Measurements from ENCODE around the gene SLC37A2. TPM values are rescaled to one million over a fixed set of nuclear protein-coding genes. Genes with fewer than 3 reads are reported as not detected.
"Not testable (repeated sequence)": the region's sequence is repeated elsewhere in the genome, so short reads cannot be mapped to it uniquely, and the experiment has no call there.

Gene SLC37A2
- 10.3 TPM for total RNA-seq

DNA sequence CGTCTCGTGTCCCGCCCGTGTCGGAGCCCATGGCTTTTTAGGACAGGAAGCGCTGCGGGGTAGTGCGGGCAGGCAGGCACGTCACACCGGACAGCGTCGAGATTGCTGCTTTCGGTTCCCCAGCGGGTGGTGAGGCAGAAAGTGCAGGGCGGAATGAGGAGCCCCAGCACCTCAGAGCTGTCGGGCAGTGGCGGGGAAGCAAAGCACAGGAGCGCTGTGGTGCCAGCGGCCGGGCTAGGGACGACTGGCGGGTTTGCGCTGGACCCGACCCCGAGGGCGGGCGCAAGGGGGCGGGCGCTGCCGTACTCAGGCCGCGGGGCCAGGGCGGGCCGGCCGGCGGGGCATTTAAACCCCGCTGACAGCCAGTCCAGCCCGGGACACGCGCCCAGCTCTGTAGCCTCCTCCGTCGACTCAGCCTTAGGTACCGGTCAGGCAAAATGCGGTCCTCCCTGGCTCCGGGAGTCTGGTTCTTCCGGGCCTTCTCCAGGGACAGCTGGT is at the start of gene SLC37A2:
TSS of gene SLC37A2 (plus strand) at position 375 of the 498 bp plus-strand sequence. CDS start at position 438, 63 bp downstream.
- no peak for DNase-seq

GRCh38 chr11:125016413-125016812 is 46.7 kb upstream of the SLC37A2 start:
- DNase-seq, result no peak

- DNase-seq, result no peak
These were observed 42.8 kb upstream of the SLC37A2 start for GRCh38 chr11:125020342-125020741.

- no peak for DNase-seq
These were observed 40.6 kb upstream of the SLC37A2 start for GRCh38 chr11:125022551-125022950.

- no peak for DNase-seq
These were observed 37.1 kb upstream of the SLC37A2 start for GRCh38 chr11:125025968-125026367.

GRCh38 chr11:125029431-125029830 is 33.7 kb upstream of the SLC37A2 start:
- DNase-seq, result not testable (repeated sequence)

DNA sequence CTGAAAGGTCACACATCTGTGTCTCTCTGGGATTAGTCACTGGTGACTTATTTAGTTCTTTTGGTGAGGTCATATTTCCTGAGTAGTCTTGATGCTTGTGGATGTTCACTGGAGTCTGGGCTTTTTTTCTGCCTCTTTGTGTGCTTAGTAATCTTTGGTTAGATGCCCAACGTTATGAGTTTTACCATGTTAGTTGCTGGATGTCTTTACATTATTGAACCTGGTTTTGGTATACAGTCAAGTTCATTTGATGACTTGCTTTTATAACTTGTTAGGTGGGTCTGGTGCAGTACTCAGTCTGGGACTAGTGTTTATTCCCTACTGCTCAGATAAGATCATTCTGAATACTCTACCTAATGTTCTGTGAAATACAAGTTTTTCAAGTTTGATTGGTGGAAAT is 26.2 kb upstream of the SLC37A2 start:
- no peak for DNase-seq

- no peak for DNase-seq
These were observed 13.8 kb upstream of the SLC37A2 start for GRCh38 chr11:125049164-125049792.

DNA sequence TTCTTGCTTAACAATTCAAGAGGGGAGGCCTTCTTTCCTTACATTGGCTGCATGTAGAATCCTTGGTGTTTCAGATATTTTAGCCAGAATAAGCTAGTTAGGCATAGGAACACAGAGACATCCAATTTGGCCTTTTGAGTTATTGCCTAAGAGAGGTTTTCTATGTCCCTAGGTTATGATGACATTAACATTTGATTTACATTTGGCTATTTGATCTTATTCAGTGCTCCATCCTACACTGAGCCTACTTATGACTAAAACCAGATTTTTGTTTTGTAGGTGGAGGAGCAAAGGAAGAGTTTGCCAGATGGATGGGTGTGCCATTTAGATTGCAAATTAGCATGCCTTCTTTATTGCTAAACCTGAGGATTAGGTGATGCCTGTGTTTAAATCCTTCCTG is 11.1 kb upstream of the SLC37A2 start:
- no peak for DNase-seq

DNA sequence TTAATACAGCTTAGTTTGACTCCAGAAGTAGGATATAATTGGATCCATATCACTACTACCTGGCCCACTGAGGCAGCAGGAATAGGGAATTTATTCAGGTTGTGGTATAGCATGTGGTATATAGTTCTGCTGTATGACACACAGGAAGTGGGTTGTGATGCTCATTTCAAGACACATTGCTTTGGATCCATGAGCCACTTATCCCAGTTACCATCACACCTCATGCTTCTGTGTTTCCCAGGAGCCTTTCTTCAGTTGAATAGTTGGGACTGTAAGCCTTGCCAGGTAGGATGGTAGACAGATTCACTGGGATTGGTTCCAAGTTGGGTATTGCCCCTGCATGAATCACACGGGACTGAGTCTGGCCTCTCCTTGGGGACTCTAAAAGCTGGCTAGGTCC is 9.9 kb upstream of the SLC37A2 start:
- no peak for DNase-seq

DNA sequence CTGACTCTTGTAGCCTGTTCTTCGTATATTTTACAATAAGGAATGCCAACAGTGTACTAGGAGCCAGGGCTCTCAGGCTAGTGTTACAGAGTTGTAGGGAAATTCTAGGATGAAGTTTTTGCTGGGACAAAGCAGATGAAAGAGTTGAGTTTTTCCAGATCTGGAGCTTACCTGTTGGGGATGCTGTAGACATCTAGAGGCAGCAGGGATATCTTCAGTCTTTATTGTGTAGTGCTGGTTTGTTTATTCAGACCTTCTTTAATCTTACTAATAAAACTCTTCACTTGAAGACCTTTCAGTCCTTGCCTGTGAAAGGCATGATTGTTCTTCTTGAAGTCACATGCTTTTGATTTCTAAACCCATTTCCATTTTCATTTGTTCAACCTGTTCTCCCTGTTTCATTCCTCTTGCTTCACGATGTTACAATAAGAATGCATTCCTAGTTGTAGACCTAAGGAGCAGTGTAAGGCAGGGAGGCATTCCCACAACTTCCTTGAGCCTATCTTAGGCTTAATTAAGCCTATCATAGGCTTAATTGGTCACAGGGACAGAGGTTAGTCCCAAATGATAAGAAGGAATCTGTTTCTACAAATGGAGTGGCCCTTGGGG is 7.9 kb upstream of the SLC37A2 start:
- no peak for DNase-seq

GRCh38 chr11:125056111-125056510 is 7.0 kb upstream of the SLC37A2 start:
- DNase-seq, result not testable (repeated sequence)

DNA sequence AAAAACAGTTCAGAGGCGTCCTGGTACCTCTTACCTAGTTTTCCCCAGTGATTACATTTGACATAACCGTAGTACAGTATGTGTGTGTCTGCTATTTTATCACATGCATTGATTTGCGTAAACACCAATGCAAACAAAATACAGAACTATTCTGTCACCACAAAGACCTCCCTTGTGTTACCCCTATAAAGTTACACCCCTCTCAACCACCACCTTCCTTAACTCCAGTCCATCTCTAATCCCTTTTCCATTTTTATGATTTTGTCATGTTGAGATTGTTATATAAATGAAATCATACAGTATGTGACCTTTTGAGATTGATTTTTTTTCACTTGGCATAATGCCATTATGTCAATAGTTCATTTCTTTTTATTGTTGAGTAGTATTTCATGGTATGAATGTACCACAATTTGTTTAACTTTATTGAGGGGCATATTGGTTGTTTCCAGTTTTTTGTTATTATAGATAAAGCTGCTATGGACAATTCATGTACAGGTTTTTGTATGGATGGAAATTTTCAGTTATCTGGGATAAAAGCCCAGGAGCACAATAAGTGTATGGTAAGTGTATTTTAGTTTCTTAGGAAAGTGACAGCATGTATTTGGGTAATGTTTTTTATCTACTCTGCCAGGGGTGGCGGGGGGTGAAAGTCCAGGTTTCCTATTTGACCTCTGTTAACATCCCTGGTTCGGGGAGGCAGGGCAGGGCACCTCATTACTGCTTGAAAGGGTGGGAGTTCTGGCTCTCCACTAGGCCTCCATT is 6.0 kb upstream of the SLC37A2 start:
- no peak for DNase-seq

DNA sequence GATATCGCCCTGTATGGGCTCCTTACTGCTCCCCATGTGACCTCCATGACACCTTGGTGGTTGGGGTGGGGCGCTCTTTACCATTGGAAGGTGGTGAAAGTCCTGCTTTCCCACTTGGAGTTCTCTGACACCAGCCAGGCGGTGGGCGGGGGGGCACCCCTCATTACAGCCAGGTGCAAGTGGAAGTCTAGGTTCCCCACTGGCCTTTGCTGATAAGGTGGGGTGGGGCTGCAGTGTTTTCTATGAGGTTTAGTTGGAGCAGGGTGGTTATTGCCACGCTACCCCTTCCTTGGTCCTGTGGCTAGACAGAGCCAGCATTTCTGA is 5.5 kb upstream of the SLC37A2 start:
- DNase-seq, result no peak

DNA sequence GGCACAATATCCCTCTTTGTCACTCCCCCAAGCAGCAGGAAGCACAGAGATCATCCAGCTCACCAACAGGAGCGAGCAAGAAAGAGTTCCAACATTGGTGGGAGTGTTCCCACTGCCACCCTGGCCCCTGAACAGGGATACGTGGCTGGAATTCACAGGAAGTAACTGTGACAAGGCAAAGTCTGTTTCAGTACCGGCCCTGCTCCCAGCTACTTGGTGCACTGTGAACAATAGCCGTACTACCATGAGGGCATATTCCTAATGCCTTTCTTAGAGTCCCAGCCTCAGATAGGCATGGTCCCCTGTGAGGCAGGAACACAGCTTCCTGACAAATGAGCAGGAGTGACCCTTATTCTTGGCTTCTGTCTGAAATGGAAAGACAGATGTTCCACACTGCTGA is 1.8 kb upstream of the SLC37A2 start:
- no peak for DNase-seq

DNA sequence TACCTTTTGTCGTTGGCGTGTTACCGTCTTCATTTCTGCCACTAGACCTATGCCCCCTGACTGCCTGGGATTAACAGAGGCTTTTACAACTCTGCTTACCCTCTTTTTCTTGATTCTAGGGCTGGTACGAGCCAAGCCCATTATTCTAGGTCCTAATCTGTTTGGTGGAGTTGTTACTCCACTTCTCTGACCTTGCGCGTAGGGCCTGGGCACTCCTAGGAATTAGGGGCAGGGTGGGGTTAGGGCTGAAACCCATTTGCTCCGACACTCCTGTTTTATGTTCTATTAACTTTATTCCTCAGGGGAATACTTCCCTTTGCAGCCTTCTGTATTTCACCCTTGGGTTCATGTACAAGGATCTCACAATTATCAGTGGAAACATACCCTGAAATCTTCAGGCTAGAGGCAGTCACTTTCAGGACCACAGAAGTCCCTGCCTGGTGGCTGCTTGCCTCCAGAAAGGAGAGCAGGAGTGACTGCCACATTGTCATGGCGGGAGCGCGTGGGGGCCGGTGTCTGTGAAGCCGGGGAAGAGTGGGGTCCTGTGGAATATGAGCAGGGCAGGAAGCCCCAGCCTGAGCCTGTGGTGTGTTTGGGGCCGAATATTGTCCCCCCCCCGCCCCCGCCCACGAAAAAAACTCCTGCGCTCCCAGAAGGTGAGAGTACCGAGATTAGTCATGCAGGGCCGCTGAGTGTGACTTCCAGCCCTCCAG is 731 bp upstream of the SLC37A2 start:
- no peak for DNase-seq

DNA sequence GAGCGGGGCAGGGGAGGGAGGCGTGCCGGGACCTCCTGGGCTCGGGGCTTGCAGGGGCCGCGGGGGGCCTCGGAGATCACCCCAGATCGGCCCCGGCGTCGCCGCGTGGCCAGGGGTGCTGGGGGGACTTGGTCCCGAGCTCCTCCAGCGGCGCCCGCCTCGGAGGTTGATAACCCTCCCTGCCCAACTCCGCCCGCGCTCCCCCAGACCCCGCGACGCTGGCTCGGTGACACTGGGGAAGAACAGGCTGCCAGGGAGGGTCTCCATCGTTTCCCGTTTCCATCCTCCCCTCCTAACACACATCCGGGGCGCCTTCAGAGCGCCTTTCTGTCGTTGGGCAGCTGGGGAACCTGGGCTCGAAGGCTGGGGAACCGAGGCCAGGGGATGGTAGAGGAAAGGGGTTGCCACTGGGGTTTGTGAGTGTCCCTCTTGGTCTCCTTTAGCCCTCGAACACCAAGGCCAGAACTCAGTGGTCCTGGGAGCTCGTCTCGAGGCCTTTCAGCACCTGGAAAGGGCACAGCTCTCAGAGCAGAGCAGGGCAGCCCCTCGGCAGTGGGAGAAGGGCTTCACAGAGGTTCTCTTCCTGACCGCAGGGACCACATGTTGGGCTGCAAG is 431 bp downstream of the SLC37A2 start:
- no peak for DNase-seq

DNA sequence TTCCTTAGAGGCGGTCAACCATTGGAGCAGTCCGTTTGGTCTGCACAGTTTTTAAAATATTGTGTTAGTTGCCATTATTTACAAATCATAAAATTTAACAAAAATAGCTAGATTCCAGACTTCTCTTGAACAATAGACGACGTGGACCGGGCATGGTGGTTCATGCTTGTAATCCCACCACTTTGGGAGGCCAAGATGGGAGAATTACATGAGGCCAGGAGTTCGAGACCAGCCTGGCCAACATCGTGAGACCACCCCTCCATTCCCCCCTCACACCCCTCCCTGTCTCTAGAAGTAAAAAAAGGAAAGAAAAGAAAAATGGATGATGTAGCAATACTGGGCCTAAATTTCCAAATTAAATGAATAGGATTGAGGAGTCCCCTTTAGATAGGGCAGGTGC is 965 bp downstream of the SLC37A2 start:
- no peak for DNase-seq

DNA sequence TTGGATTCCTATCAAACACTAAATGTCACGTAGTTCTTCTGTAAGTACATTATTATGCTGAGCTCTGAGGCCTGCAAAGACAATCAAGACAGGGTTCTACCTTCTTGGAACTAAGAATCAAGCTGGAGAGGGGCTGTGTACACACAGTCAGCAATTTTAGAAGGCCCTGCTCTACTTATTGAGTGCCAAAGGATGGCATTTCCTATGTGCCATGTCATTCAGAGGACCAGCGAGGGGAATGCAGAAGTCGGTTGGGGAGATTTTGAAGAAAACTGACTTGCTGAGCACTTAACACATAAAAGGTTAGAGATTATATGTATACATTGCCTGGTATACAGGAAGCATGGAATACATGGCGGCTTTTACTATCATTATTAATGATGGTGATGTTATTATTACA is 5.3 kb downstream of the SLC37A2 start:
- DNase-seq, result no peak

- DNase-seq, result no peak
These were observed 5.9 kb downstream of the SLC37A2 start for GRCh38 chr11:125069008-125069407.

GRCh38 chr11:125069796-125070195 is 6.7 kb downstream of the SLC37A2 start:
- DNase-seq, result no peak

DNA sequence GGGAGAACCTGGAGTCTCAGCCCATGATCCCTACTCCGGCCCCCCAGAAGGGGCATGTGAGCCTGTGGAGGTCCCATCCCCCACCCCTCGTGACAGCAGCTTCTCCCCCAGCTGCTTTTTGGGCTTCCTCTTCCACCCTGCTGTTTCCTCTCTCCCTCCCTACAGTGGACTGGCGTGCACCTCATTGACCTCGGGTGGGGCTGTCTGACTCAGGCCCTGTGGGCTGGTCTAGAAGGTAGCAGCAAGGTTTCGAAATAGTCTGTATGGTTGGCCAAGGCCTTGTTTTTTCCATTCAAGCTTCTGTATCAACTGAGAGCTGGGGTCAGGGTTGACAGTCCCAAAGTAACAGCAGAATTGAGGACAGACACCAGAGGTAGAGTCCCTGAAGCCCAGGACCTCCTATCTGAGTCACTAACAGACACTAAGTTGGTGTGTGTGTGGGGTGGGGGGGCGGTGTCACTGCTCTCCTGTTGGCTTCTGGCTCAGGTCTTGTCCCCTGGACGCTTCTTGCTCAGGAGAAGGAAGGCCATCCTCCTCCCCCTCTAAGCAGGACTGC is 7.7 kb downstream of the SLC37A2 start:
- DNase-seq, result no peak

All from skin of body (tissue), 2 donors.